Breast epithelium (tissue), 3 donors: ENCODE measurements around the gene DNMT3L.

Experiments used
- CTCF ChIP-seq, 3 donors: fragments of 450-650 bp; IDR thresholded peaks; one replicate each; pipeline ENCODE4 v1.5.1; 2016 to 2017; ENCODE audit warnings: antibody characterized with exemption in 3 of 3, mild to moderate bottlenecking in 3 of 3, moderate library complexity in 3 of 3
- POLR2A ChIP-seq: fragments of 450-650 bp; IDR thresholded peaks from one replicate; pipeline ENCODE4 v1.6.1; 2016; ENCODE audit warnings: antibody characterized with exemption, mild to moderate bottlenecking, moderate library complexity

DNA sequence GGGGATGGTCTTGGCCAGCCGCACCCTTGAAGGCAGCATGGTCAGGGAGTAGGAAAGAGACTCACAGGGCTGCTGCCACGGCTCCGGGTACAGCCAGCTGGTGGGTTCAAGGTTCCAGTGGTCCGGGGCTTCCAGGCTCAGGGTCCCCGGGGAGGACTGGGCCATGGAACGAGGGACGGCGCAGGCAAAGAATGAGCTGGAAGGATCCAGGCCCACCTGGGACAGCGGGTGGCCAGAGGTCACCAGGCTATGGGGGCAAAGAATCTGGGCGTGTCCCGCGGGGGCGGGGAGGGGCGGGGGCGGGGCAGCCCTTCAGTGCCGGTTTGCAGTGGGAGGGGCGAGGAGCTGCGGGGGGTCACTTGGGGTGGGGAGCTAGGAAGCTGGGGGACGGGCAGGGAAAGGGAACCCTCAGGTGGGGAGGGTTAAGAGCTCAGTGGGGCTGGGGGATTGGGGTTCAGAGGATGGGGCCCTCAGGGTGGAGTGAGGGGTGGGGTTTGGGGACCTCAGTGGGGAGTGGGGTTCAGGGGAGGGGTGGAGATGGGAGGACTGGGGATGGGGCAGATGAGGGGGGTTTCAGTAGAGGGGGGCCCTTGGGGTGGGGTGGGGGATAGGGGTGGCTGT, at the start of gene DNMT3L:
- TF ChIP-seq CTCF (IDR thresholded peaks at IDR 0.05) (no peak), POLR2A (no peak)
